A549 (cell line): Measurements from ENCODE around the gene GGCX. TPM values are rescaled to one million over a fixed set of nuclear protein-coding genes. Genes with fewer than 3 reads are reported as not detected.
A peak's percentile ranks its signal among the peaks of the same experiment; 100 is the strongest.

ENCODE experiments used
- ATAC-seq, 2 experiments: fragments of 200-7000 bp in 1 of 2; fragments of >200 bp in 1 of 2; cut with Nextera tagmentation in 1 of 2; cut with Tn5 transposase in 1 of 2; 3 replicates each; pipeline versions ENCODE4 v1.8.0 to v1.9.1; 2018 to 2020; ENCODE audit warnings: mild to moderate bottlenecking in 1 of 2, moderate library complexity in 1 of 2
- CTCF ChIA-PET: fragments of 300-600 bp; sonication (Branson Sonifier 250); formaldehyde crosslinking; extraction: SDS; loops from one replicate; lab custom pipeline; 2021; ENCODE audit warnings: antibody characterized with exemption, inconsistent platforms; lab: Yijun Ruan, JAX
- POLR2A ChIA-PET: fragments of 350-600 bp; formaldehyde crosslinking; extraction: SDS; loops from one replicate; lab custom pipeline; 2021; ENCODE audit warnings: antibody characterized with exemption, inconsistent platforms; lab: Yijun Ruan, JAX
- DNase-seq, 2 experiments: peaks; one replicate each; pipeline versions ENCODE4 v3.0.0 to v3.0.0-alpha.2; 2011 to 2016; ENCODE audit warnings: low read depth in 1 of 2, low spot score in 1 of 2
- FAIRE-seq: peaks from 2 replicates; lab custom pipeline; 2011; peaks lifted over from hg19 to GRCh38; lab: Jason Lieb, UNC
- H3K27ac ChIP-seq, 2 experiments: fragments of >200 bp; sonication (Bioruptor Twin); formaldehyde crosslinking; 3 replicates each; pipeline ENCODE4 v1.5.1; 2016 to 2017
- H3K4me1 ChIP-seq: fragments of >200 bp; sonication (Bioruptor Twin); formaldehyde crosslinking; 3 replicates; pipeline ENCODE4 v1.6.1; 2016
- H3K4me2 ChIP-seq: fragments of >200 bp; sonication (Bioruptor Twin); formaldehyde crosslinking; 3 replicates; pipeline ENCODE4 v1.6.1; 2016
- H3K4me3 ChIP-seq: fragments of >200 bp; sonication (Bioruptor Twin); formaldehyde crosslinking; 3 replicates; pipeline ENCODE4 v1.5.1; 2016
- H3K9me3 ChIP-seq: fragments of >200 bp; sonication (Bioruptor Twin); formaldehyde crosslinking; 3 replicates; pipeline ENCODE4 v1.6.1; 2016
- ATOH8 ChIP-seq: fragments of 250-450 bp; sonication (Bioruptor Pico); IDR thresholded peaks from 2 replicates; pipeline ENCODE4 v1.5.0; 2020; ENCODE audit warnings: low read depth, mild to moderate bottlenecking, moderate library complexity
- BHLHE40 ChIP-seq: IDR thresholded peaks from 2 replicates; pipeline ENCODE4 v1.6.1; 2012; ENCODE audit warnings: low read depth, low read length, inconsistent platforms
- CEBPB ChIP-seq, 2 experiments: fragments of >200 bp in 1 of 2; sonication (Bioruptor Twin) in 1 of 2; formaldehyde crosslinking in 1 of 2; IDR thresholded peaks; 2 replicates each; pipeline ENCODE4 v1.6.1; 2012 to 2016
- CHD4 ChIP-seq: fragments of 200-600 bp; sonication (generic); IDR thresholded peaks from 2 replicates; pipeline ENCODE4 v1.6.1; 2016; ENCODE audit warnings: antibody characterized with exemption, mild to moderate bottlenecking, borderline replicate concordance
- ELK1 ChIP-seq: fragments of 150-350 bp; IDR thresholded peaks from 2 replicates; pipeline ENCODE4 v1.6.1; 2014; ENCODE audit warnings: low read depth, mild to moderate bottlenecking, low read length
- FOSB ChIP-seq: fragments of 250-450 bp; sonication (Bioruptor Pico); IDR thresholded peaks from 2 replicates; pipeline ENCODE4 v1.5.0; 2020; ENCODE audit warnings: mild to moderate bottlenecking, moderate library complexity
- FOSL2 ChIP-seq, 2 experiments: fragments of 450-650 bp in 1 of 2; fragments of >200 bp in 1 of 2; sonication (Bioruptor Twin) in 1 of 2; formaldehyde crosslinking; IDR thresholded peaks; 2 replicates each; pipeline versions ENCODE4 v1.5.0 to v1.6.1; 2016 to 2020; ENCODE audit warnings: mild to moderate bottlenecking in 1 of 2, moderate library complexity in 1 of 2
- FOXS1 ChIP-seq: fragments of 250-450 bp; sonication (Bioruptor Pico); IDR thresholded peaks from 2 replicates; pipeline ENCODE4 v1.5.0; 2020; ENCODE audit warnings: mild to moderate bottlenecking, moderate library complexity
- HEYL ChIP-seq: fragments of 250-450 bp; sonication (Bioruptor Pico); IDR thresholded peaks from 2 replicates; pipeline ENCODE4 v1.8.0; 2021; ENCODE audit warnings: mild to moderate bottlenecking, moderate library complexity
- KDM1A ChIP-seq: fragments of 200-600 bp; sonication (generic); IDR thresholded peaks from 2 replicates; pipeline ENCODE4 v1.6.1; 2016; ENCODE audit warnings: low read depth, mild to moderate bottlenecking
- PHF8 ChIP-seq: fragments of 200-600 bp; sonication (generic); IDR thresholded peaks from 2 replicates; pipeline ENCODE4 v1.6.1; 2016; ENCODE audit warnings: low read depth, mild to moderate bottlenecking, antibody characterized with exemption, moderate library complexity, borderline replicate concordance
- POLR2A ChIP-seq: IDR thresholded peaks from 2 replicates; pipeline ENCODE4 v1.6.1; 2012; ENCODE audit warnings: mild to moderate bottlenecking, low read length
- POLR2AphosphoS2 ChIP-seq: conservative IDR thresholded peaks from 2 replicates; pipeline ENCODE4 v1.6.1; 2012; ENCODE audit warnings: low read length, improper control_type of control experiment, inconsistent platforms
- RFX5 ChIP-seq: fragments of 450-650 bp; IDR thresholded peaks from 2 replicates; pipeline ENCODE4 v1.7.1; 2014; ENCODE audit warnings: antibody characterized with exemption, mild to moderate bottlenecking, moderate library complexity
- RNF2 ChIP-seq: fragments of 200-600 bp; sonication (generic); IDR thresholded peaks from 2 replicates; pipeline ENCODE4 v1.6.1; 2016; ENCODE audit warnings: low read depth, mild to moderate bottlenecking, antibody characterized with exemption, moderate library complexity, borderline replicate concordance
- SMC3 ChIP-seq: fragments of >200 bp; sonication (Bioruptor Twin); formaldehyde crosslinking; IDR thresholded peaks from 3 replicates; pipeline ENCODE4 v1.6.1; 2018; ENCODE audit warnings: inconsistent platforms
- TFCP2L1 ChIP-seq: fragments of 250-450 bp; sonication (Bioruptor Pico); IDR thresholded peaks from 2 replicates; pipeline ENCODE4 v1.5.0; 2021; ENCODE audit warnings: mild to moderate bottlenecking
- ZFP36 ChIP-seq: fragments of 450-650 bp; IDR thresholded peaks from 2 replicates; pipeline ENCODE4 v1.6.1; 2014; ENCODE audit warnings: borderline replicate concordance; ENCODE audit not compliant: partially characterized antibody
- WGBS: methylation state at CpG from one replicate; pipeline ENCODE4 v1.1.6; 2017; ENCODE audit errors: missing lambda C conversion rate; 5-methylcytosine and 5-hydroxymethylcytosine counted together
- polyA plus RNA-seq, 4 experiments: library from polyadenylated mRNA; depleted of rRNA in 3 of 4; stranded (reverse); fragments of >200 nt; fragmentation: RNase III in 1 of 4; extraction: RNeasy Plus Mini Kit Qiagen cat#74134 plus additional on column Dnase treatment in 1 of 4; gene quantifications; 2 replicates in 3 of 4; 3 replicates in 1 of 4; pipeline ENCODE4 v1.2.3, GENCODE V29; 2011 to 2017
- TF ChIP-seq, protein P1 (sequence below): fragments of 450-650 bp; IDR thresholded peaks from 2 replicates; pipeline ENCODE4 v1.6.1; 2014; ENCODE audit warnings: antibody characterized with exemption
- TF ChIP-seq, protein P2 (sequence below): fragments of >200 bp; sonication (Bioruptor Twin); formaldehyde crosslinking; IDR thresholded peaks from 3 replicates; pipeline ENCODE4 v1.5.1; 2016
- TF ChIP-seq, protein P3 (sequence below): IDR thresholded peaks from 2 replicates; pipeline ENCODE4 v1.6.1; 2012; ENCODE audit warnings: low read depth, borderline replicate concordance

GGCX gene
- polyA plus RNA-seq, 2 of the 4 experiments (the other 2 are of a cell fraction) = 39.0 to 55.1 TPM

DNA sequence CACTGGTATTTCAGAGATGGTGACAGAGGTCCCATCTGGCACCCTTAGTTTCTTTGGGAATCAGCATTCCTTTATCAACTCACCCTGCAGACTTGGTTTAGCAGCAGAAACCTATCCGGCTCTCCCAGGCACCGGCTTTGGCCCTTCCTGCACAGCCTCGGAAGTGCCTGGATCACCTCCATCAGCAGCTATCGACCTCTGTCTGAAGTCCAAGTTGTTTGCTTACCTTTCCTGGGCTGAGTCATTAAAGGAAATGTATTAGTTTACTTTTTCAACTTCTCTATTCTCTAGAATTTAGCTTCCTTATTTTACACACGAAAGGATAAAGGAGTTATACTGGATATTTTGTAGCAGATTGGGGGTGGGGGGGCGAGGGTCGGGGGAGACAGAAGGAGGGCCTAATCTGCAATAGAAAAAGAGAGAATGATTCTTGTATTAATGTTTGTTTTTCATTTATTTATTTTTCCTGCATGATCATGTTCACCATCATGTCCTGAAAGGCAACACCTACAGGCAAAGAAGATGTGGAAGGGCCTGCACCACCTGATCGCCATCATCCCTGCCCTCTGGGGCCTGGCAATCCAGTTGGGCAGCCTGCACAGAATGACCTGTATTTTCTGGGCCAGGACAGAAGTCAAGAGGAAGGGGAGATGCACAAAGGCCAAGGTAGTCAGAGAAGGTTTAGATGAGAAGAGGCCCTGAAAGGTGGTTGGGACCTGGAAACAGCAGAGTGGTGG lies 44.5 kb downstream of the GGCX start (continued):
- TF ChIP-seq ATOH8 (CRISPR knock-in tag) = no peak
- no peak for TF ChIP-seq BHLHE40
- no peak for TF ChIP-seq FOSB
- TF ChIP-seq SMC3 = no peak
- no peak for TF ChIP-seq POLR2A
- TF ChIP-seq ZFP36 = no peak
- TF ChIP-seq, protein P1, sequence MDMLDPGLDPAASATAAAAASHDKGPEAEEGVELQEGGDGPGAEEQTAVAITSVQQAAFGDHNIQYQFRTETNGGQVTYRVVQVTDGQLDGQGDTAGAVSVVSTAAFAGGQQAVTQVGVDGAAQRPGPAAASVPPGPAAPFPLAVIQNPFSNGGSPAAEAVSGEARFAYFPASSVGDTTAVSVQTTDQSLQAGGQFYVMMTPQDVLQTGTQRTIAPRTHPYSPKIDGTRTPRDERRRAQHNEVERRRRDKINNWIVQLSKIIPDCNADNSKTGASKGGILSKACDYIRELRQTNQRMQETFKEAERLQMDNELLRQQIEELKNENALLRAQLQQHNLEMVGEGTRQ = no peak
- no peak for TF ChIP-seq FOXS1 (CRISPR knock-in tag)
- peak in 1 of 2 experiments; percentile 48; a peak in 1 of 4 replicates for TF ChIP-seq CEBPB (IDR thresholded peaks at IDR 0.05)
- TF ChIP-seq, protein P2, sequence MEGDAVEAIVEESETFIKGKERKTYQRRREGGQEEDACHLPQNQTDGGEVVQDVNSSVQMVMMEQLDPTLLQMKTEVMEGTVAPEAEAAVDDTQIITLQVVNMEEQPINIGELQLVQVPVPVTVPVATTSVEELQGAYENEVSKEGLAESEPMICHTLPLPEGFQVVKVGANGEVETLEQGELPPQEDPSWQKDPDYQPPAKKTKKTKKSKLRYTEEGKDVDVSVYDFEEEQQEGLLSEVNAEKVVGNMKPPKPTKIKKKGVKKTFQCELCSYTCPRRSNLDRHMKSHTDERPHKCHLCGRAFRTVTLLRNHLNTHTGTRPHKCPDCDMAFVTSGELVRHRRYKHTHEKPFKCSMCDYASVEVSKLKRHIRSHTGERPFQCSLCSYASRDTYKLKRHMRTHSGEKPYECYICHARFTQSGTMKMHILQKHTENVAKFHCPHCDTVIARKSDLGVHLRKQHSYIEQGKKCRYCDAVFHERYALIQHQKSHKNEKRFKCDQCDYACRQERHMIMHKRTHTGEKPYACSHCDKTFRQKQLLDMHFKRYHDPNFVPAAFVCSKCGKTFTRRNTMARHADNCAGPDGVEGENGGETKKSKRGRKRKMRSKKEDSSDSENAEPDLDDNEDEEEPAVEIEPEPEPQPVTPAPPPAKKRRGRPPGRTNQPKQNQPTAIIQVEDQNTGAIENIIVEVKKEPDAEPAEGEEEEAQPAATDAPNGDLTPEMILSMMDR = no peak

GRCh38 chr2:85514323-85514722 lies 47.0 kb downstream of the GGCX start:
- no peaks in the 10 kb centered on the region for H3K9me3 ChIP-seq
- TF ChIP-seq HEYL (CRISPR knock-in tag) = no peak
- TF ChIP-seq, protein P3, sequence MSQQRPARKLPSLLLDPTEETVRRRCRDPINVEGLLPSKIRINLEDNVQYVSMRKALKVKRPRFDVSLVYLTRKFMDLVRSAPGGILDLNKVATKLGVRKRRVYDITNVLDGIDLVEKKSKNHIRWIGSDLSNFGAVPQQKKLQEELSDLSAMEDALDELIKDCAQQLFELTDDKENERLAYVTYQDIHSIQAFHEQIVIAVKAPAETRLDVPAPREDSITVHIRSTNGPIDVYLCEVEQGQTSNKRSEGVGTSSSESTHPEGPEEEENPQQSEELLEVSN = no peak
- TF ChIP-seq CHD4 = no peak
- no peak for TF ChIP-seq ELK1
- TF ChIP-seq RFX5 = no peak
- no peak for TF ChIP-seq FOSL2 (IDR thresholded peaks at IDR 0.05)
- no peak for TF ChIP-seq FOSL2 (CRISPR knock-in tag; IDR thresholded peaks at IDR 0.05)
- TF ChIP-seq RNF2 = no peak
- no peak for TF ChIP-seq KDM1A
- TF ChIP-seq PHF8 = no peak
- no peak for TF ChIP-seq TFCP2L1 (CRISPR knock-in tag)
- no peak for TF ChIP-seq POLR2AphosphoS2
- H3K4me1 ChIP-seq = peaks cover 42% of the 10 kb centered on the region
- WGBS = 74% methylated on average over 6 of the region's 6 CpGs
- no peak for FAIRE-seq
- no peak overlapping the region for H3K4me3 ChIP-seq
- ChIA-PET CTCF (interaction anchor here (0.9 to 15.1 kb wide), 4 partner anchors 21 to 95 kb away, joined by 3 to 145 read pairs (median 3); partner anchors contain the start of gene MAT2A), POLR2A (interaction anchor here (2.0 kb wide), 1 partner anchor 25 kb away, joined by 12 read pairs; the partner anchor contains the start of gene MAT2A)
- no peak for DNase-seq
- H3K4me2 ChIP-seq = no peak overlapping the region
- H3K27ac ChIP-seq = 0 out of 6 replicates have a peak overlapping the region, but pooled peaks of 1 of the 2 experiments have one; percentile 12
- ATAC-seq = no peak
